GM19099 (cell line): ENCODE data around the gene TRIM2.

Experiments
- POLR2A ChIP-seq: IDR thresholded peaks from 3 replicates; pipeline ENCODE4 v1.6.1; 2011; ENCODE audit warnings: low read depth; ENCODE audit not compliant: insufficient read length; ENCODE audit errors: extremely low read depth

Gene TRIM2

GRCh38 chr4:153181293-153181692 lies 22.9 kb upstream of the TRIM2 start:
- TF ChIP-seq POLR2A, result no peak

GRCh38 chr4:153181700-153182099 lies 22.5 kb upstream of the TRIM2 start:
- TF ChIP-seq POLR2A, result no peak

- TF ChIP-seq POLR2A, result no peak
These were observed 21.1 kb upstream of the TRIM2 start for GRCh38 chr4:153183146-153183545.

DNA sequence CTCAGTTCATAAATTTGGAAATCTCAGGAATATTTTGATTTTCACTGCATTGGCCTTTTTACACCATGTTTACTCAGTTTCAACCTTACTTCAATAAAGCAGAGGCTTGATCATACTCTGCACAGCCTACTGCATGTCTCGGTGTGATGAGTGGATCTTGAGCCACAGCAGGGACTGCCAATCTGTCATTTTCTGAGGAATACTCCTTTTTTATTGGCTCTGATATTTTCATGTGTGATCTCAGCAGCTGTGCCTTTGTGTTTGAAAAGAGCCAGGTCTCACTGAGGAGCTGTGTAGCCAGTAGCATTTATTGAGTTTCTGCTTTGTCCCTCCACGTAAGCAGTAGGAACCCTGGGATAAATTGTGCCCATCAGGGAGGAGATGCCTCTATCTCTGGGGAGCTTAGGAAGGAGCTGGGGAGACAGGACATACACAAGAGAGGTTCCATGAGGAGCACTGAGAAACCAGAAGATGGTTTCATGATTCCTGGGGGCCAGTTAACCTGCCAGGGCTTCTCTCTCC lies 18.9 kb upstream of the TRIM2 start:
- TF ChIP-seq POLR2A, result no peak

DNA sequence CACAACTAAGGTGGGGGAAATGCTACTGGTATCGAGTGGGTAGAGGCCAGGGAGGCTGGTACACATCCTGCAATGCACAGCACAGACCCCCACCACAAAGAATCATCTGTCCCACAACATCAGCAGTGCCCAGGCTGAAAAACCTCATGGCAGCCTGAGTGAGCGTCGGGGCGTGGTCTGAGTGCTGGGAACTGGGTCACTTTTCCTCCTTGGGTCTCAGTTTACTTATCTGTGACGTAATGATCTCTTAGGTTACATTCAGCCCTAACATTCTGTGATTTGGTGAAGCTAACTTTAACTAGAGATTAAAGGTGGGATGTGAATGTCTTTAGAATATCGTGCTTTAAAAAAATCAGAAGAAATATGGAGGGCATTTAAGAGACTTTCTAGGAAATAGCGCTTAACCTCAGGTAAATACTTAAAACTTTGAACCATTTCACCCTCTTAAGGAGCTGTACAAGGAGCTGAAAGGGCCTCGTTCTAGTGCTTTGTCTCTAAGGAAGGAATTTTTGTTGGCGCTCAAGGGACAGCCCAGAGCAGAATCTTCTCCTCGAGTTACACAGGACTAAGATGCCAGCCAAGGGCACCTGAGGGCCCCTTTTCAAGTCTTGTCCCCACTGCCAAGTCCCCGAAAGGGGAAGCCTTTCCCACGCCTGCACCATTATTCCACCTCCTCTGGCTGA lies 18.1 kb upstream of the TRIM2 start:
- TF ChIP-seq POLR2A, result no peak

DNA sequence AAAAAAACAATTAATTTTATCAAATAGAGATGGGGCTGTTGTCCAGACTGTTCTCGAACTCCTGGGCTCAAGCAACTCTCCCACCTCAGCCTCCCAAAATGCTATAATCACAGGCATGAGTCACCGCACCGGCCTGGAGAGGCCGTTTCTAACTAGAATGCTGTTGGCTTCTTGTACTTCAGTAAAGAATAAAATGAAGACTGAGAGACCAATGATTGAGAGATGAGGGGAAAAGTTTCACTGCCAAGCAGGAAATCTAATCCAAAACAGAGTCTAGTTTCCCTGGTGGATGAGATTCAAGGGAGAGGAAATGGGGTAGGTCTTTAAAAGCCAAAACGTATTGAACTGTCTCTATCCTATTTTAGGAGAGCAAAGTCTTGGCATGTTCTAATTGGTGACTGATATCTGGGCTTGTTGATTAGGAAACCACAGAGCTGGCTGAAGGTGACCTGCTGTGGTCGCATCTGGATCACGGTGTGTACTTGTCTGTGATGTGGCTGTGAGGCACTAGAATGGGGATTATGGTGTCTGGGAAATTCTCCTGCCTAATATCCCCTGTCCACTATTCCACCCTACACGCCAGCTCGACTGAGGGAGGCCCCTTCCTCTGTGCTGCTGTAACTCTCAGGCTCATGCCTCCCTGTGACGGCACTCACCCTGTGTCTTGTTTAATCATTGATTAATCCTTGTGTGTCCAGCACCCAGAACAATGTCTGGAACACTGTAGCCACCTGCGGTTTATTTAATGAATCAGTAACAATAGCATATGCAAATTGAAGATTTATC lies 15.0 kb upstream of the TRIM2 start:
- TF ChIP-seq POLR2A, result no peak

- no peak for TF ChIP-seq POLR2A
These were observed 12.4 kb upstream of the TRIM2 start for GRCh38 chr4:153191795-153192363.

DNA sequence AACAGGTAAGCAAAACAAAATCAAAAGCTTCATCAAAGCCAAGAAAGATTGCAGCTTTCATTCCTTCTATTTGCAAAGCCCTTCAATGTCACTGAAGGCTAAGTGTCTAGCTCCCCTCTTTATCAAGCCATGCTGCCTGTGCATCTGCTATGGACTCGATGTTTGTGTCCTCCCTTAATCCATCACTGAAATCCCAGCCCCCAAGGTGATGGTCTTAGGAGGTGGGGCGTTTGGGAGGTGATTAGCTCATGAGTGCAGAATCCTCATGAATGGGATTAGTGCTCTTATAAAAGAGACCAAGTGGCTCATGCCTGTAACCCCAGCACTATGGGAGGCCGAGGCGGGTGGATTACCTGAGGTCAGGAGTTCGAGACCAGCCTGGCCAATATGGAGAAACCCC lies 6.9 kb upstream of the TRIM2 start:
- TF ChIP-seq POLR2A, result no peak

DNA sequence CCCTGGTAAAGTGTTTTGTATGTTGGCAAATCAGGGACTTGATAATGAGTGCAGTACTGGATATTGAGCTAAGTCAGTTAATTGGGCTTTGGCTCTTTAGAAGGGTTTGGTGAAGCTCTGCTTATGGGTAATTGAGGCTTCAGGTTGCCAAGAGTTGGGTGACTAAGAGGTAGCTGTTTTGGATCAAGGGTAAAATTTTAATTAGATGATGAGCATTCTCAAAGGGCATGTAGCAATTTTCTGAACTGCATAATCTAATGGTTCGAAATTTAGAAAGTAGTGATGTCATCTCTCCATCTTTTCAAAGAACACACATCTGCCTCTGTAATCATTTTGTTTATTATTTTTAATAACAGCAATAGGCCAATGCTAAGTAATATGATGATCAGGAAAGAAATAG lies 5.5 kb upstream of the TRIM2 start:
- no peak for TF ChIP-seq POLR2A

- TF ChIP-seq POLR2A, result peak; percentile 29
These were observed 745 bp downstream of the TRIM2 start for GRCh38 chr4:153204728-153205648.

- no peak for TF ChIP-seq POLR2A
These were observed 1.5 kb downstream of the TRIM2 start for GRCh38 chr4:153205757-153206156.

DNA sequence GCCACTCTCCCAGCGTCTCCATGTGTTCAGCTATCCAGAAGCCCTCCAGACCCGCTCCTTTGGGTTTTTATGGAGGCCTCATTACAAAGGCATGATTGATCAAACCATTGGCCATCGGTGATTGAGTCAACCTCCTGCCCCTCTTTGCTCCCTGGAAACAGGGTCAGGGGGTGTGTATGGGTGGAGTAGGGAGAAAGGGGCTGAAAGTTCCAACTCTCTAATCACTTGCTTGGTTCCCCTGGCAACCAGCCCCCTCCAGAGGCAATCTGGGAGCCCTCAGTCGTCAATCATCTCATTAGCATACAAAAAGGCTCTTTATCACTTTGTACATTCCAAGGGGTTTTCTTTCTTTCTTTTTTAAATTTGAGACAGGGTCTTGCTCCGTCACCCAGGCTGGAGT lies 2.3 kb downstream of the TRIM2 start:
- TF ChIP-seq POLR2A, result no peak

GRCh38 chr4:153207027-153207426 lies 2.8 kb downstream of the TRIM2 start:
- no peak for TF ChIP-seq POLR2A

DNA sequence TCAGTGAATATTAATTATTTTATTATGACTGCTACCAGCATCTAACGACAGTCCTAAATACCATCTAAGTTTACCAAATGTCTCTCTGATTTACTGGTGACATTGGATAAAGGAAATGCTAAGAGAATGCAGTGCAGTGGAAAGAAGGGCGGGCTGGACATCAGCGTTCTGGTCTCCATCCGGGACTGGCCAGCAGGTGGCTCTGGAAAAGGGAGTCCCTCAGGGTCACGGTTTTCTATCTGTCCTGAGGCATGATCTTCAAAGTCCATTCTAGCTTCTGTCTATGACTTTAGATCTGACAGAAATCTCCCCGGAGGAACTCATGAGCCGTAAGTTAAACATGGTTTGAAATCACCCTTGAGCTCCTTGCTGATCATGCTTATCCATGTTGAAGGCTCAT lies 3.3 kb downstream of the TRIM2 start:
- TF ChIP-seq POLR2A, result no peak

DNA sequence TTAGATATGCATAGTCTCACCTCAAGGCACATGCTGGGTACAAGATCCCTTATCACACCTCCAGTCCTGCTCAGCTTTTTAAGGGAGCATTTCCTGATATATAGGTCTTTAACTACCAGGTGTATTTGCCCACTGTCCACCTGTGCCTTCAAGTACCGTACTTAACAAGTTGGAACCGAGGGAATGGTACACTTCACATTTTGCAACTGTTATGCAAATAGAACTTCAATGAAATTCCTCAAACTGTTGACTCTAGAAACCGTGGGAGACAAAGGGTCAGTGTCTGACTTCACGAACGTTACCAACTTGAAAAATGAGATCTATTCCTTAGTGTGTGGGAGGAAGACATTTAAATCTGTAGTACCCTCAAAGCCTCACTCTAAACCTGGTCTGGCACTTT lies 5.2 kb downstream of the TRIM2 start:
- no peak for TF ChIP-seq POLR2A
